ENCODE measurements around the gene MACROD2.
"Not testable (repeated sequence)": the region's sequence is repeated elsewhere in the genome, so short reads cannot be mapped to it uniquely, and the experiment has no call there.

The MACROD2 gene

GRCh38 chr20:15949391-15949790, 1954.1 kb downstream of the MACROD2 start:
- DNase-seq (ENCODE audit: low read depth in 2 of 2) = no peak

- no peak for DNase-seq (ENCODE audit: low read depth in 2 of 2)
These were observed 1956.3 kb downstream of the MACROD2 start for GRCh38 chr20:15951658-15952057.

GRCh38 chr20:15958142-15958541, 1962.8 kb downstream of the MACROD2 start:
- no peak for DNase-seq (ENCODE audit: low read depth in 2 of 2)

GRCh38 chr20:15965165-15965564, 1969.8 kb downstream of the MACROD2 start:
- DNase-seq (ENCODE audit: low read depth in 2 of 2) = no peak

GRCh38 chr20:15967334-15967733, 1972.0 kb downstream of the MACROD2 start:
- no peak for DNase-seq (ENCODE audit: low read depth in 2 of 2)

GRCh38 chr20:15976047-15976736, 1980.9 kb downstream of the MACROD2 start:
- DNase-seq (ENCODE audit: low read depth in 2 of 2) = no peak

- DNase-seq (ENCODE audit: low read depth in 2 of 2) = no peak
These were observed 1981.7 kb downstream of the MACROD2 start for GRCh38 chr20:15977026-15977425.

- no peak for DNase-seq (ENCODE audit: low read depth in 2 of 2)
These were observed 1982.4 kb downstream of the MACROD2 start for GRCh38 chr20:15977758-15978157.

GRCh38 chr20:15985494-15986368, 1990.4 kb downstream of the MACROD2 start:
- DNase-seq (ENCODE audit: low read depth in 2 of 2) = not testable (repeated sequence)

- DNase-seq (ENCODE audit: low read depth in 2 of 2) = no peak
These were observed 1991.4 kb downstream of the MACROD2 start for GRCh38 chr20:15986690-15987089.

GRCh38 chr20:15991279-15991678, 1996.0 kb downstream of the MACROD2 start:
- no peak for DNase-seq (ENCODE audit: low read depth in 2 of 2)

- no peak for DNase-seq (ENCODE audit: low read depth in 2 of 2)
These were observed 1997.2 kb downstream of the MACROD2 start for GRCh38 chr20:15992564-15992963.

- no peak for DNase-seq (ENCODE audit: low read depth in 2 of 2)
These were observed 2004.8 kb downstream of the MACROD2 start for GRCh38 chr20:16000112-16000511.

- no peak for DNase-seq (ENCODE audit: low read depth in 2 of 2)
These were observed 2006.0 kb downstream of the MACROD2 start for GRCh38 chr20:16001286-16001685.

- no peak for DNase-seq (ENCODE audit: low read depth in 2 of 2)
These were observed 2008.0 kb downstream of the MACROD2 start for GRCh38 chr20:16003310-16003709.

GRCh38 chr20:16004108-16004854, 2009.0 kb downstream of the MACROD2 start:
- no peak for DNase-seq (ENCODE audit: low read depth in 2 of 2)

- no peak for DNase-seq (ENCODE audit: low read depth in 2 of 2)
These were observed 2010.0 kb downstream of the MACROD2 start for GRCh38 chr20:16005021-16005914.

- no peak for DNase-seq (ENCODE audit: low read depth in 2 of 2)
These were observed 2010.7 kb downstream of the MACROD2 start for GRCh38 chr20:16005915-16006493.

- DNase-seq (ENCODE audit: low read depth in 2 of 2) = no peak
These were observed 2011.8 kb downstream of the MACROD2 start for GRCh38 chr20:16007164-16007563.

GRCh38 chr20:16007962-16008361, 2012.6 kb downstream of the MACROD2 start:
- no peak for DNase-seq (ENCODE audit: low read depth in 2 of 2)

GRCh38 chr20:16011056-16011455, 2015.7 kb downstream of the MACROD2 start:
- no peak for DNase-seq (ENCODE audit: low read depth in 2 of 2)

Data from stimulated activated CD8-positive, alpha-beta memory T cell treated with anti-CD3 and anti-CD28 coated beads, Interleukin-15, amount 100 ng/mL, for 48 hours (primary cell).